Measurements from ENCODE around the gene CERS6. TPM values are rescaled to one million over a fixed set of nuclear protein-coding genes. Genes with fewer than 3 reads are reported as not detected.

The CERS6 gene
- total RNA-seq, 1 experiment from 2014 or later: 17.3 TPM

DNA sequence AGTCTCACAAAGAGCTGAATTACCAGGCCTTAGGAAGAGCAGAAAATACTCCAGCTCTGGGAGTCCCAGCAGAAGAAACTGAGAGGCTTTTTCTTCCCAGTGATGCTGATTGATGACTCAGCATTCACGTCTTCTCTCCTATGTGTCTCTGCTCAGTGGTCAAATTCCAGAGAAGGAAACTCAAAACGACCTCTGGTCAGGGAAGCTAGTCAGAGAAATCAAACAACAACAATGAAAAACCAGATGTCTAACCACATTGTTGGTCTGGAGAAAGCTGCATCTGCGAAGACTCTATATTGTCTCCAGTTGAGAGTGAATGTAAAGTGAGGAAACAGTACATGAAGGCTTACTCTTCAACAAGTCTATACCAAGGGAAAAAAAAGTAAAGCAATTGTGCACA, 28.6 kb upstream of the CERS6 start (continued):
- TF ChIP-seq, protein P1, sequence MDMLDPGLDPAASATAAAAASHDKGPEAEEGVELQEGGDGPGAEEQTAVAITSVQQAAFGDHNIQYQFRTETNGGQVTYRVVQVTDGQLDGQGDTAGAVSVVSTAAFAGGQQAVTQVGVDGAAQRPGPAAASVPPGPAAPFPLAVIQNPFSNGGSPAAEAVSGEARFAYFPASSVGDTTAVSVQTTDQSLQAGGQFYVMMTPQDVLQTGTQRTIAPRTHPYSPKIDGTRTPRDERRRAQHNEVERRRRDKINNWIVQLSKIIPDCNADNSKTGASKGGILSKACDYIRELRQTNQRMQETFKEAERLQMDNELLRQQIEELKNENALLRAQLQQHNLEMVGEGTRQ (CRISPR knock-in tag; IDR thresholded peaks at IDR 0.05): no peak

DNA sequence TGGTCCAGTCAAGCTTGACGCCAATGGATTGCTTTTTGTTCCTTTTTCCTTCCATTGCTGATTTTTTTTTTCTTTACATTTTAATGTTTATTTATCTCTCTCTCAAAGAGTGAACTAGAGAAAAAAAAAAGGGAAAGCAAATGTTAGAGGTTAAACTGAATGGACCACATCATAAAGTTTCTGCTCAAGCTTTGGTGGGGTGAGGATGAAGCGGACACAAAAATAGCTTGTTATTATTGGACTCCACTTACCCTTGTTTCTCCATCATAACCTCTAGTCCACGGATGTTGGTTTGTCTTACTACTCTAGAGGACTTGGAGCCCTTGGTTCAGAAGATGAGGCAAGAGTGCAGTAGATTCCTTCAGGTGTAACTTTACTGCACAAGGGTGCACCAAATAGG, 27.6 kb upstream of the CERS6 start:
- DNase-seq (ENCODE audit: low spot score) (no peak), ATAC-seq (no peak)
- peaks cover 4% of the 10 kb centered on the region; the same call in 1 of the 2 replicates for H3K27me3 Mint-ChIP-seq (ENCODE audit: low read depth)
- POLR2A ChIA-PET: no interaction called here
- CTCF ChIA-PET: no interaction called here
- H3K36me3 Mint-ChIP-seq: no peaks in the 10 kb centered on the region
- no peak for TF ChIP-seq SOX15 (CRISPR knock-in tag; IDR thresholded peaks at IDR 0.05)
- TF ChIP-seq ELF4 (CRISPR knock-in tag; IDR thresholded peaks at IDR 0.05; ENCODE audit: low read depth): no peak
- TF ChIP-seq MXD4 (CRISPR knock-in tag; IDR thresholded peaks at IDR 0.05; ENCODE audit: borderline replicate concordance): no peak
- TF ChIP-seq, protein P2, sequence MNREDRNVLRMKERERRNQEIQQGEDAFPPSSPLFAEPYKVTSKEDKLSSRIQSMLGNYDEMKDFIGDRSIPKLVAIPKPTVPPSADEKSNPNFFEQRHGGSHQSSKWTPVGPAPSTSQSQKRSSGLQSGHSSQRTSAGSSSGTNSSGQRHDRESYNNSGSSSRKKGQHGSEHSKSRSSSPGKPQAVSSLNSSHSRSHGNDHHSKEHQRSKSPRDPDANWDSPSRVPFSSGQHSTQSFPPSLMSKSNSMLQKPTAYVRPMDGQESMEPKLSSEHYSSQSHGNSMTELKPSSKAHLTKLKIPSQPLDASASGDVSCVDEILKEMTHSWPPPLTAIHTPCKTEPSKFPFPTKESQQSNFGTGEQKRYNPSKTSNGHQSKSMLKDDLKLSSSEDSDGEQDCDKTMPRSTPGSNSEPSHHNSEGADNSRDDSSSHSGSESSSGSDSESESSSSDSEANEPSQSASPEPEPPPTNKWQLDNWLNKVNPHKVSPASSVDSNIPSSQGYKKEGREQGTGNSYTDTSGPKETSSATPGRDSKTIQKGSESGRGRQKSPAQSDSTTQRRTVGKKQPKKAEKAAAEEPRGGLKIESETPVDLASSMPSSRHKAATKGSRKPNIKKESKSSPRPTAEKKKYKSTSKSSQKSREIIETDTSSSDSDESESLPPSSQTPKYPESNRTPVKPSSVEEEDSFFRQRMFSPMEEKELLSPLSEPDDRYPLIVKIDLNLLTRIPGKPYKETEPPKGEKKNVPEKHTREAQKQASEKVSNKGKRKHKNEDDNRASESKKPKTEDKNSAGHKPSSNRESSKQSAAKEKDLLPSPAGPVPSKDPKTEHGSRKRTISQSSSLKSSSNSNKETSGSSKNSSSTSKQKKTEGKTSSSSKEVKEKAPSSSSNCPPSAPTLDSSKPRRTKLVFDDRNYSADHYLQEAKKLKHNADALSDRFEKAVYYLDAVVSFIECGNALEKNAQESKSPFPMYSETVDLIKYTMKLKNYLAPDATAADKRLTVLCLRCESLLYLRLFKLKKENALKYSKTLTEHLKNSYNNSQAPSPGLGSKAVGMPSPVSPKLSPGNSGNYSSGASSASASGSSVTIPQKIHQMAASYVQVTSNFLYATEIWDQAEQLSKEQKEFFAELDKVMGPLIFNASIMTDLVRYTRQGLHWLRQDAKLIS (CRISPR knock-in tag; IDR thresholded peaks at IDR 0.05; ENCODE audit: borderline replicate concordance): no peak
- TF ChIP-seq, protein P1 (CRISPR knock-in tag; IDR thresholded peaks at IDR 0.05): no peak
- no peak for TF ChIP-seq ZNF263 (CRISPR knock-in tag; IDR thresholded peaks at IDR 0.05; ENCODE audit: low read depth)
- TF ChIP-seq NFE2L1 (CRISPR knock-in tag; IDR thresholded peaks at IDR 0.05): no peak
- TF ChIP-seq, protein P3, sequence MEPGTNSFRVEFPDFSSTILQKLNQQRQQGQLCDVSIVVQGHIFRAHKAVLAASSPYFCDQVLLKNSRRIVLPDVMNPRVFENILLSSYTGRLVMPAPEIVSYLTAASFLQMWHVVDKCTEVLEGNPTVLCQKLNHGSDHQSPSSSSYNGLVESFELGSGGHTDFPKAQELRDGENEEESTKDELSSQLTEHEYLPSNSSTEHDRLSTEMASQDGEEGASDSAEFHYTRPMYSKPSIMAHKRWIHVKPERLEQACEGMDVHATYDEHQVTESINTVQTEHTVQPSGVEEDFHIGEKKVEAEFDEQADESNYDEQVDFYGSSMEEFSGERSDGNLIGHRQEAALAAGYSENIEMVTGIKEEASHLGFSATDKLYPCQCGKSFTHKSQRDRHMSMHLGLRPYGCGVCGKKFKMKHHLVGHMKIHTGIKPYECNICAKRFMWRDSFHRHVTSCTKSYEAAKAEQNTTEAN (CRISPR knock-in tag; IDR thresholded peaks at IDR 0.05): no peak
- TF ChIP-seq SMAD3 (CRISPR knock-in tag; IDR thresholded peaks at IDR 0.05; ENCODE audit: borderline replicate concordance): no peak
- TF ChIP-seq, protein P4, sequence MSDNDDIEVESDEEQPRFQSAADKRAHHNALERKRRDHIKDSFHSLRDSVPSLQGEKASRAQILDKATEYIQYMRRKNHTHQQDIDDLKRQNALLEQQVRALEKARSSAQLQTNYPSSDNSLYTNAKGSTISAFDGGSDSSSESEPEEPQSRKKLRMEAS (CRISPR knock-in tag; IDR thresholded peaks at IDR 0.05): no peak
- TF ChIP-seq SMAD4 (CRISPR knock-in tag; IDR thresholded peaks at IDR 0.05): no peak
- TF ChIP-seq, protein P5, sequence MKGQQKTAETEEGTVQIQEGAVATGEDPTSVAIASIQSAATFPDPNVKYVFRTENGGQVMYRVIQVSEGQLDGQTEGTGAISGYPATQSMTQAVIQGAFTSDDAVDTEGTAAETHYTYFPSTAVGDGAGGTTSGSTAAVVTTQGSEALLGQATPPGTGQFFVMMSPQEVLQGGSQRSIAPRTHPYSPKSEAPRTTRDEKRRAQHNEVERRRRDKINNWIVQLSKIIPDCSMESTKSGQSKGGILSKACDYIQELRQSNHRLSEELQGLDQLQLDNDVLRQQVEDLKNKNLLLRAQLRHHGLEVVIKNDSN (CRISPR knock-in tag; IDR thresholded peaks at IDR 0.05): no peak
- peaks cover 41% of the 10 kb centered on the region for H3K4me1 Mint-ChIP-seq
- H3K9me3 Mint-ChIP-seq: no peaks in the 10 kb centered on the region
- no peak overlapping the region for H3K4me3 Mint-ChIP-seq
- H3K27ac Mint-ChIP-seq: no peak overlapping the region

DNA sequence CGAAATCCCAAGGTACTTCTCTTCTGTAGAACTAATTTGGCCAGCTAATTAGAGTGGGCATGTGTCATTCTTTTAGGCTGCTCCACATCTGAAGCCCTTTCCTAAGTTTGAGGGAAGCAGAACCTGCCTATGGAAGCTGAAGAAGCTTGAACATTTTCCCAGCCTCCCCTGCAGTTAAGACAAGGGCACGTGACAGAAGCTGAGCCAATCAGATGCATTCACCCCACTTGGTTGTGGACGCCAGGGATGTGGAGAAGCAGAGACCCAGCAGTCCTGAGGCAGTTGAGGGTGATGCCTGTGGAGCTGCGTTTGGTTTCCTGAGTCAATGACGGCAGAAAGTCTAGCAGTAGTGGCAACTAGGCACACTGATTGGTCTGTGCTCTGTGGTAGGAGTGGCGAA, 26.1 kb upstream of the CERS6 start:
- Mint-ChIP-seq H3K4me3 (no peak overlapping the region), H3K36me3 (no peaks in the 10 kb centered on the region), H3K27me3 (ENCODE audit: low read depth) (peaks cover 4% of the 10 kb centered on the region; the same call in 1 of the 2 replicates), H3K9me3 (no peaks in the 10 kb centered on the region), H3K4me1 (peaks cover 30% of the 10 kb centered on the region), H3K27ac (no peak overlapping the region)
- POLR2A ChIA-PET: no interaction called here
- CTCF ChIA-PET: no interaction called here
- DNase-seq (ENCODE audit: low spot score): no peak
- no peak for ATAC-seq
- no peak for TF ChIP-seq RELA (CRISPR knock-in tag; IDR thresholded peaks at IDR 0.05; ENCODE audit: borderline replicate concordance)
- no peak for TF ChIP-seq HMGA2 (CRISPR knock-in tag; IDR thresholded peaks at IDR 0.05)
- TF ChIP-seq TCF7 (CRISPR knock-in tag; IDR thresholded peaks at IDR 0.05; ENCODE audit: low read depth): no peak
- TF ChIP-seq ZNF121 (CRISPR knock-in tag; IDR thresholded peaks at IDR 0.05): no peak
- no peak for TF ChIP-seq ZNF219 (CRISPR knock-in tag; IDR thresholded peaks at IDR 0.05; ENCODE audit: borderline replicate concordance)
- no peak for TF ChIP-seq KAT7 (CRISPR knock-in tag; IDR thresholded peaks at IDR 0.05; ENCODE audit: borderline replicate concordance)
- TF ChIP-seq, protein P6, sequence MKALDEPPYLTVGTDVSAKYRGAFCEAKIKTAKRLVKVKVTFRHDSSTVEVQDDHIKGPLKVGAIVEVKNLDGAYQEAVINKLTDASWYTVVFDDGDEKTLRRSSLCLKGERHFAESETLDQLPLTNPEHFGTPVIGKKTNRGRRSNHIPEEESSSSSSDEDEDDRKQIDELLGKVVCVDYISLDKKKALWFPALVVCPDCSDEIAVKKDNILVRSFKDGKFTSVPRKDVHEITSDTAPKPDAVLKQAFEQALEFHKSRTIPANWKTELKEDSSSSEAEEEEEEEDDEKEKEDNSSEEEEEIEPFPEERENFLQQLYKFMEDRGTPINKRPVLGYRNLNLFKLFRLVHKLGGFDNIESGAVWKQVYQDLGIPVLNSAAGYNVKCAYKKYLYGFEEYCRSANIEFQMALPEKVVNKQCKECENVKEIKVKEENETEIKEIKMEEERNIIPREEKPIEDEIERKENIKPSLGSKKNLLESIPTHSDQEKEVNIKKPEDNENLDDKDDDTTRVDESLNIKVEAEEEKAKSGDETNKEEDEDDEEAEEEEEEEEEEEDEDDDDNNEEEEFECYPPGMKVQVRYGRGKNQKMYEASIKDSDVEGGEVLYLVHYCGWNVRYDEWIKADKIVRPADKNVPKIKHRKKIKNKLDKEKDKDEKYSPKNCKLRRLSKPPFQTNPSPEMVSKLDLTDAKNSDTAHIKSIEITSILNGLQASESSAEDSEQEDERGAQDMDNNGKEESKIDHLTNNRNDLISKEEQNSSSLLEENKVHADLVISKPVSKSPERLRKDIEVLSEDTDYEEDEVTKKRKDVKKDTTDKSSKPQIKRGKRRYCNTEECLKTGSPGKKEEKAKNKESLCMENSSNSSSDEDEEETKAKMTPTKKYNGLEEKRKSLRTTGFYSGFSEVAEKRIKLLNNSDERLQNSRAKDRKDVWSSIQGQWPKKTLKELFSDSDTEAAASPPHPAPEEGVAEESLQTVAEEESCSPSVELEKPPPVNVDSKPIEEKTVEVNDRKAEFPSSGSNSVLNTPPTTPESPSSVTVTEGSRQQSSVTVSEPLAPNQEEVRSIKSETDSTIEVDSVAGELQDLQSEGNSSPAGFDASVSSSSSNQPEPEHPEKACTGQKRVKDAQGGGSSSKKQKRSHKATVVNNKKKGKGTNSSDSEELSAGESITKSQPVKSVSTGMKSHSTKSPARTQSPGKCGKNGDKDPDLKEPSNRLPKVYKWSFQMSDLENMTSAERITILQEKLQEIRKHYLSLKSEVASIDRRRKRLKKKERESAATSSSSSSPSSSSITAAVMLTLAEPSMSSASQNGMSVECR (CRISPR knock-in tag; IDR thresholded peaks at IDR 0.05; ENCODE audit: borderline replicate concordance): no peak

Measured in WTC11 (cell line).